GM21423 (cell line): Measurements from ENCODE around the gene CHIC2.

ENCODE experiments used
- ATAC-seq: cut with Tn5 transposase; IDR thresholded peaks from one replicate; pipeline ENCODE4 v1.9.1; 2021; ENCODE audit warnings: mild to moderate bottlenecking, moderate library complexity; ENCODE audit not compliant: unreplicated experiment

CHIC2 gene

GRCh38 chr4:54014666-54015160, 49.7 kb downstream of the CHIC2 start:
- ATAC-seq: no peak

GRCh38 chr4:54011201-54011600, 53.2 kb downstream of the CHIC2 start:
- no peak for ATAC-seq

- ATAC-seq: no peak
Observed at GRCh38 chr4:54006755-54007154, 57.6 kb downstream of the CHIC2 start.

GRCh38 chr4:54005475-54005874, 58.9 kb downstream of the CHIC2 start:
- ATAC-seq: no peak

- no peak for ATAC-seq
Observed at GRCh38 chr4:54004463-54004862, 59.9 kb downstream of the CHIC2 start.

GRCh38 chr4:54001668-54002365, 62.6 kb downstream of the CHIC2 start:
- no peak for ATAC-seq

- peak; percentile 53 for ATAC-seq
Observed at GRCh38 chr4:53997898-53998297, 66.5 kb downstream of the CHIC2 start.

- no peak for ATAC-seq
Observed at GRCh38 chr4:53994382-53995102, 69.9 kb downstream of the CHIC2 start.

GRCh38 chr4:53992785-53993184, 71.6 kb downstream of the CHIC2 start:
- ATAC-seq: no peak

GRCh38 chr4:53991821-53992220, 72.6 kb downstream of the CHIC2 start:
- ATAC-seq: no peak

- ATAC-seq: no peak
Observed at GRCh38 chr4:53990641-53991040, 73.8 kb downstream of the CHIC2 start.

- ATAC-seq: no peak
Observed at GRCh38 chr4:53987761-53988171, 76.6 kb downstream of the CHIC2 start.

GRCh38 chr4:53986062-53986461, 78.3 kb downstream of the CHIC2 start:
- no peak for ATAC-seq

- no peak for ATAC-seq
Observed at GRCh38 chr4:53981567-53981966, 82.8 kb downstream of the CHIC2 start.

GRCh38 chr4:53981066-53981465, 83.3 kb downstream of the CHIC2 start:
- ATAC-seq: no peak

- ATAC-seq: no peak
Observed at GRCh38 chr4:53974561-53974960, 89.8 kb downstream of the CHIC2 start.

- ATAC-seq: no peak
Observed at GRCh38 chr4:53967986-53968385, 96.4 kb downstream of the CHIC2 start.

GRCh38 chr4:53963781-53964180, 100.6 kb downstream of the CHIC2 start:
- ATAC-seq: no peak

- ATAC-seq: no peak
Observed at GRCh38 chr4:53963336-53963735, 101.1 kb downstream of the CHIC2 start.

GRCh38 chr4:53962516-53963225, 101.7 kb downstream of the CHIC2 start:
- ATAC-seq: no peak

GRCh38 chr4:53961351-53961750, 103.1 kb downstream of the CHIC2 start:
- no peak for ATAC-seq

- ATAC-seq: no peak
Observed at GRCh38 chr4:53960843-53961242, 103.6 kb downstream of the CHIC2 start.
